T1000 (cell line): ENCODE data around the gene MRPL40.

Experiments used
- DNase-seq: peaks from one replicate; lab custom pipeline; 2025; ENCODE audit warnings: mixed read lengths; lab: John Stamatoyannopoulos, UW

Gene MRPL40

DNA sequence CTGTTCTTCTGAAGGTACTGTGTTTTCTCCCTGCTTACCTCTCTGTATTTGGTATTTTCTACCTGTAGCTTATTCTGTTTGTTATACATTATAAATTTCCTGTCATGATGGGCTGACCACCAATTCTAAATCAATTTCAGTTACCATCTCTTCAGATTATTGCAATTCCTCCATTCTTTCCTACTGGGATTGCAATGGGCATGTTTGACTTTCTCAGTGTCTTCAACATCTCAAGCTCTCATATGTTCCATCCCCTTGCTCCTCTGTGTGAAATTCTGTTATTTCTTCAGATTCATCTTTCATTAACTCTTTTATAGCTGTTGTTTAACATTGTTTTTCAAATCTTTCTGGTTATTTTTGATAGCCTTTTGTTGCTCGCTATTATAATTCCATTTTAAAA, 30.7 kb downstream of the MRPL40 start:
- no peak for DNase-seq

DNA sequence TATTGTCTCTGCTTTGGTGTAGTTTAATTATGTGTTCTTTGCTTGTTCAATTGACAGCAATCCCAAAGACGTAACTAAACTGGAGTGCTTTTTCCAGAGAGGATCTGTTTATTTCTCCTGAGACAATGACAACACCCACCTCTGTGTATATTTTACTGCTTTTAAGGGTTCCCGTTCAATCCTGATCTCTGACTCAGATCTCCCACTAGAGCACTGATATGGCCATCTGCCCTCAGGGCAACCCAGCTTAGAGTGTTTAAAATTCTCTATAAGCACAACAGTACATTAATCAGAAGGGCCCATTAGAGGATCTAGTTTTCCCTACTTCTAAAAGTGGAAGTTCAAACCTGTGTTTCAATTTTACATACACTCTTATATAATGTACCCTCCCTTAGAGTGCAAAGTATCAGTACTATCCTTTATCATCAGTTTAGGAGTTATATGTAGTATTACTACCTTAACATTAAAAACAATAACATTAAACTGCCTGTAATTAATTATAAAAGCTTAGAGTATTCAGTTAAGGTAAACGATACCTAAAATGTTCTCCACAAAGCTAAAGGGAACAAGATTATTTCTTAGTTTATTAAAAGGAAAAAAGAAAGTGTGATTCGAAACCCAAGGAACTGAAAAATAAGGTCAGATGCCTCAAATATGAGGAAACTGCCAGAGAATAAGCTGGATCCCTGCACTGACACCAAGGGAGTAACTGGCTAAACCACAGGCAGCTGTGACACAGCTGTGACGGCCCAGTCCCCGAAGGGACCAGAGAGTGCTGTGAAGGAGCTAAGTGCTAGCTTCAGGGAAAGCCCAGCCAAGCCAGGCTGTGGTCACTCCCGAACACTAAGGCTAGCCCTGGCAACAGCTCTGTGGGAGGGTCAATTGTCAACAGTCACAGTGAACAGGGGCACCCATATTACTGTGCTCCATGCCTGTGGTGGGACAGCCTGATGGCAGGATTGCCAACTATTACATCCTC, 31.4 kb downstream of the MRPL40 start:
- DNase-seq = peak; percentile 79

DNA sequence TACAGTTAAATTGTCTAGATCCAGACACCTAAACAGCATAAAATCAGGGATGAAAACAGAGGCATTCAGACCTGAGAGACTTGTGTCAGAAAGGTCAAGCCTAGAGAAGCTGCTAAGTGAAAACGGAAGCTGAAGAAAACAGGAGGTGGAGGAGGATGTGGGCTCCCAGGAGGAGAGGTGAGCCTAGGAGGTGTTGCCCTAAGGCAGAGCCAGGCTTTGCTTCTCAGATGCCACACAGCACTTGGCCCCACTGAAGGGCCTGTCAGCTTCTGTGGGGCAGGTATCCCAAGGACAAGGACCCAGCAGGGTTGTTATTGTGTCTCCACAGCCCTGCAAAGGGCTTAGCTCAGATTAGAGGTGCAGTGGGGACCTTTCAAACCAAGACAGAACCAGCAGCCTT, 32.2 kb downstream of the MRPL40 start:
- no peak for DNase-seq

DNA sequence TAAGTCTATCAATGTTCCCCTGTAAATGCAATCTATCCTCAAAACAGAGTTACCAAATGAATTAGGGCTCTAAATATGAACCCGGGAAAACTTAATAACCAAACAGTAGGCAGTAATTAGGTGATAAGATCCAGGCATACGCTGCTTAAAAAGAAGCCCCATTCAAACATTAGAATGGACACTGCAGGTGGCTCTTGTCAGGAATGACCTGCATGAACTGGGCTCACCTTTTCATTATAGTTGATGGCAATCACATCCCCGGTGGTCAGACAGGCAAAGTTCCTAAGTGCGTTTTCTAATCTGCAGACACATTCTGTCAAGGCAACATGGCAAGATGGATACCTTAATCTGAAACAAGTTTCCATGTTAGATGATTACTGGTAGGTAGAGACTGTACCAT, 32.6 kb downstream of the MRPL40 start:
- DNase-seq = no peak

DNA sequence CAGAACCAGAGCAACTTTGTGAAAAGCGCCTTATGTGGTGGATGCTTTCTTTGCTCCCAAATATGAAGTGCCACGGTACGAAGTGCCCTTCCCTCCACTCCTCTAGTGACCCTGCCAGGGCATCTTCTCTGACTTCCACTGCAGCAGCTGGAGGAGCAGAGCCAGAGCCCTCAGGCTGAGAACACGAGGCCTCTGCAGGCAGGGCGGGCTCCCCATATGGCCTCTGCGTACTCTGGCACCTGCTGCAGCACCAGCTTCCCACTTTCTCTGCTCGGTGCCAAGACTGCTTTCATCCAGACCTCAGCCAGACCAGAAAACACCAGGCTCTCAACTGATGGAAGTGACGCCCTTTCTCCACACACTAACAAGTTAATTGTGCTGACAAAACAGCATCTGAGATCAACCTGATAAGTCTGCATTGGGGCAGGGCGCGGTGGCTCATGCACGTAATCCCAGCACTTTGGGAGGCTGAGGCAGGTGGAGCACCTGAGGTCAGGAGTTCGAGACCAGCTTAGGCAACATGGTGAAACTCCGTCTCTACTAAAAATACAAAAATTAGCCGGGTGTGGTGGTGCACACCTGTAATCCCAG, 33.9 kb downstream of the MRPL40 start:
- no peak for DNase-seq

DNA sequence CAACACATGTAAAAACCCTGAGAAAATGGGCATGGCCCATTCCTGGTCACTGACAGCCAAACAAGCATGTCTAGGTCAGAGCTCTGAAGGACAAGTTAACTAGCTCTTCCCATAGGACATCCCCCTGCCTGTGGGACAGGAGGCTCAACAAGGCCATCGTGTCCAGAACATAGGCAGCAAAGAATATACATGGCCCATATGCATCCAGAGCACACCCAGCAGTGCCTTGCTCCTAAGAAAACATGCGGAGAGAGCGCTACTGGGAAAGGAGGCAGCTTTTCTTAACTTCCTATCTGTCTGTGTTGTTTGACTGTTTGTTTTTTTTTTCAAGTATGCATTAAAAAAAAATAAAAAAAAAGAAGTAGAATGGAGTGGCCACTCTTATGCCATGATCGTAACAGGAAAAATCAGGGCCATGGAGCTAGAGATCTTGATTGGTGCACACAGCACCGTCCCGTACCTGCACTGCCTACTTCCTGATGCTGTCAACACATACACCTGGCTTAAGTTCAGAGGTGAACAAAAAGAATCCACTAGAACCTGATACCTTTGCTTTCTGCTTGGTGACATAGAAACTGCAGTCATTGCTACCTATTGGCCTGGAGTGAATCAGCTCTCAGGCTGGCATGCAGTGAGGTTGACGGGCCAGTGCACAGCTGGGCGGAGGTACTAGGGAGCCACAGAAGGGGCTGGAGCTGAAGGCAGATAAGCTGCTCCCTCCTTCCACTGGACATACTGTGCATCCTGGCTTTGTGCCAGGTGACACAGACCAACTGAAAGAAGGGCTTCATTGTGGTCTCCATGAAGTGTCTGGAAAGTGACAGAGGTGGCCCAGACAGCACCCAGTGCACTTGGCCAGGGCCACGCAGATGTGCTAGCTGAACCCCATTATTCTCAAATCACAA, 34.8 kb downstream of the MRPL40 start:
- no peak for DNase-seq

DNA sequence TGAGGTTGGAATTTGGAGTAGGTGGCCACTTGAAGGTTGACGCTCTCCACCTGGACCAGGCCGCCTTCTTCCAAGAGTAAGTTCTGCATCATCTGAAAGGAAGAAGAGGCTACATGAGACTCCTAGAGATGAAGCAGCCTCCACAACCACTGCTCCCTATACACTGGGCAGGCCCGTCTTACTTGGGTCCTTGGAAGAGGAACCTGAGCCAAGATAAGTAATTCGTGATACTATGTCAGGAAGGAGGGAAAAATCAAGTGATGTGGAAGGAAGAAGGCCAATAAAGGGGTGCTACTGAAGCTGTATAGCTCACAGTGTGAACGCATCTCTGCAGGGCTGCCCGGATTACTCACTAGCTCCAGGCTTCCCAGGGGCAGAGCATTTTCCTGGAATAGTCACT, 35.6 kb downstream of the MRPL40 start:
- DNase-seq = no peak

DNA sequence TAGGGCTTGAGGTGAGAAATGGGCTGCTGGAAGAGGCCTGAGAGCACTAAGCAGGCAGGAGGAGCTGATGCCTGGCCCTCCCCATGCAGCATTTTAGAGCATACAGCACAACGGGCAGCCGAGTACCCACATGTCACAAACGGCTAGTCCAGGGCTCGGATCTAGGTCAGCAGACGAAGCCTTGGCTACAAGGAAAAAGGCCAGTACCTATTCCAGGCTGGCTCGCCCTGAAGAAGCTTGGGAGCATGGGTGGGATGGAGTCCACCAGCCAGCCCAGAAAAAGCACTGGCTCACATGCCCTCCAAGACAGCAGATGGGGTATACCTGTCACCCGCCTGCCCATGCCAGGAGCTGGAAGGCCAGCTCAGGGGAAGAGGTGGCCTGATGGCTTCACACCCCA, 37.1 kb downstream of the MRPL40 start:
- DNase-seq = no peak

DNA sequence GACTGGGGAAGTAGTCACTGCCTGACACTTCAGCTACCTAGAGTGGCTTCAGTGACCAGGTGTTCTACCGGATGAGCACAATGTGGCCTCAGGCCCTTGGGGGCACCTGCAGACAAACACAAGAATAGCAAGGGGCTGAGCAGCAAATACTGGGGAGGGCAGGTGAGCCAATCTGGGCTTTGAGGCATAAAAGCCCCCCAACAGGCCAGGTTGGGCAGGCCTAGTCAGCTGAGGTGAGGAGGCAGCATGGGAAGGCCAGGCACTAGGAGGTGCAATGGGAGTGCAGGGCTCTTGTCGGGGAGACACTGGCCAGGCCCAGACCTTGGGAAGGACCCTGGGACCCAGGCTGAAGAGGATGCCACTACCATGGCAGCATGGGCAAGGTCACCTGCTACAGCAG, 37.7 kb downstream of the MRPL40 start:
- DNase-seq = no peak

DNA sequence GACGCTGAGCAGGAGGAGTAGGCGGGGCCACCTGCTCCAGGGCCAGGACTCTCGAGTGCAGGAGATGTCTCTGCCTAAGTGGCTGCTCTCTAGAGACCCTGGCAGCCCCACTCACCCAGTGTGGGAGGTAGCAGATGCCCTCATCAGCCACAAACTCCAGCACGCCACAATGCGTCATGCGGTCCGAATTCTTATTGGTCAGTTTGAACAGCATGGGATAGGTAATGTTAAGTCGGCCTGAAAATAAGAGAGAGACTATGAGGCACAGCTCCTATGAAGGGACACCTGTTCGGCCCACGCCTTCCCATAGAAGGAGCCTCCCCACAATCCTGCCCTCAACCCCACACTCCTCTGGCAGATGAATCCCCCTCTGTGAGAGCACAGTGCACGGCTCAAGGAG, 39.2 kb downstream of the MRPL40 start:
- no peak for DNase-seq

DNA sequence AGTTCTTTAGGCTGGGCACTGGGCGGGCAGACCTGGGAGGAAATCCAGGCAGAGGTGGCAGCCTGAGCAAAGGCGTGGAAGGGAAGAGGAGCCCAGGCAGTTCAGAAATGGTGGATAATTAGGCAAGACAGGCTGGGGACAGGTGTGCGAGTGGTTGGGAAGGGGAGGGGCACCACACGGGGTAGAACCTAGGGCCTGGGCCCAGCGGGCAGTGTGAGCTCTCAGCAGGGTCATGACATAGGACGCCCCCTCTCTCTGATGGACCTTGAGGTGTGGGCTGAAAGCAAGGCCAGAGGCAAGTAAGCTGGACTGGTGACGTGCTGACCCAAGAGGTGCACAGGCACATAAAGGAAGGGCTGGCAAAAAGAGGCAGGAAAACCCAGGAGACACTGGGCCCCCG, 39.9 kb downstream of the MRPL40 start:
- DNase-seq = no peak

DNA sequence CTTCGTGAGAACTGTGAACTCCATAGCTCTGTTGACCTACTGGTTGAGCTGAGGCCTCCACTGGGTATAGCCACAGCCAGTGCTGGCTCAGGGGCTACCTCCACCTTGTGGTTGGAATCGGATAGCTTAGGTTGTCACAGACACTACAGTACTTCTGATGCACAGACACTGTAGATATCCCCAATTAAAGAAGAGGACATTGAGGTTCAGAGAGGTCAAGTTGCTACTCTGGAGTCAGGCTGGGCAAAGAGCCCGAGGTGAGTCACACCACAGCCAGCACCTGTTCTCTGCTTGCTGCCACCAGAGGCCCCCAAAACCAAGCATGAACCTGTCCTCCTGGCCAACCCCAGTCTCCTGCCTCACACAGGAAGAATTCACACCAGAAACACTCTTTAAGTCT, 41.2 kb downstream of the MRPL40 start:
- no peak for DNase-seq

DNA sequence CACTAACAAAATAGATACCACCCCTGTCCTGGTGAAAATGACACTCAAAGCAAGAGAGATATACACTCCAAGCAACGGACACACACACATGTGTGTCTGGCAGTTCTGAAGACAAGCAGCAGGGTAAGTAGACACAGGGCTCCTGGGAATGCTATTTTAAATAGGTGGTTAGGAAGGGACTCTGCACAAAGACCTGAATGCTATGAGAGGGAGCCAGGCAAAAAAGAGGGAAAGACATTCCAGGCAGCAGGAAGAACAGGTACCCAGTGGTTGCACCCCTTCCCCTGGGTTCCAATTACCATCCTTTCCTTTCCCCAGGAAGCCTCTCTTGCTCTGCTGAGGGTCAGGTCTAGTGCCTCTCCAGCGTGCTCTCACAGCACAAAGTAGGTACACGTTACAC, 43.7 kb downstream of the MRPL40 start:
- DNase-seq = no peak

DNA sequence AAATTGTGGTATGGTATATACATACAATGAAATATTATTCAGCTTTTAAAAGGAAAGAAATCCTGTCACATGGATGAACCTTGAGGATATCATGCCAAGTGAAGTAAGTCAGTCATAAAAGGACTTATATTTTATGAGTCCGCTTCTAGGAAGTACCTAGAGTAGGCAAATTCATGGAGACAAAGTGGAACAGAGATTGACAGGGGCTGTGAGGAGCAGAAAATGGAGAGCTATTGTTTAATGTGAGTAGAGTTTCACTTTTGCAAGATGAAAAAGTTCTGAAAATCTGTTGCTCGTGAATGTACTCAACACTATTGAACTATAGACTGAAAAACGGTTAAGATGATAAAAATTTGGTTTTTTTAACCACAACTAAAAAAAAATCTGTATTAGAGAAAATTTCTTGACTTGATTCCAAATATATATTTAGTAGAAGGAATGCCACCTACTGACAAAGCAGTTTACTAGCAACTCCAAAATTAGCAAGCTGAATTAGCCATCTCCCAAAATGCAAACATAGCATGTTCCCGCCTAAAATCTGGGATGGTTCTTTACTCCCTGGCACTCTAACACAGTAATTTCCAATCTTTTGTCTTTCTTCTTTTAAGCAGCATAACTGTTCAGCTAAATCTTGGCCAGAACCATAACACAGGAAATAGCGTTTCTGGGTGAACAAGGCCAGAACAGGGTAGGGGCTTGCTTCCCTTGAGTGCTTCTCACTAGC, 45.1 kb downstream of the MRPL40 start:
- DNase-seq = no peak

DNA sequence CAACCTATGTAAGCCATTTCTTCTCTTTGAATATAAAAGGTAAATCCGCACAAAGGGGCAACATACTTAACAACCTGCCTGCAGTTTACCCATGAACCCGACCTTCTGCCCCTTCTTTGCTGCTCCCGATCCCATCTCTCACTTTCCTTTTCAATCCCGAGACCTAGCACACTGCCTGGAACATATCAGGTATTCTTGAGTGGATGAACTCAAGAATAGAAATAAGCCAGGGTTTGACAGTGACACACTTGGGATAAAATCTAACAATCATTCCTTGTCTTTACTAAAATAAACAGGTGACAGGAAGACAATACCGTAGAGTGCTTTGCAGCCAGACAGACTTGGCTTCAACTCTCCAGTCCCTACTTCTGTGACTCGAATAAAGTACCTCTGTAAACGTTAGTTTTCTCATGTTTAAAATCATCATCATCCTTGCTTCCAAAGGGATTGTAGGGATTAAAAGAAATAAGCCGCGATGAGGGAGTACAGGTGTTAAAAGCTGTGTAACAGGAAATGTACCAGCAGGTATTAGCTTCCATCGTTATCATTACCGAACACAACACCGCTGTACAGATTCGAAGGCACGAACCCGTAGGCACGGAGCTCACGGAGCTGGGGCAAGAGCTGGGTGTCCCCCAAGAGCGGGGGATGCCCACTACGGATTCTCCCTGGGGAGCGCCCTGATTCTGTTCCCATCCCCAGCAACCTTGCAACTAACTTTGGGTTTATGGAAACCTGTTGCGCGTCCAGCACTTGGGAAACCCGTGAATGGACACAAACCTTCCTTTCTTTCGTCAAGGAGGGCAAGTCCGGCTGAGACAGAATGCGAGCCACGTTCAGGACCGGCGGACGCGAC, 45.9 kb downstream of the MRPL40 start:
- DNase-seq = no peak

DNA sequence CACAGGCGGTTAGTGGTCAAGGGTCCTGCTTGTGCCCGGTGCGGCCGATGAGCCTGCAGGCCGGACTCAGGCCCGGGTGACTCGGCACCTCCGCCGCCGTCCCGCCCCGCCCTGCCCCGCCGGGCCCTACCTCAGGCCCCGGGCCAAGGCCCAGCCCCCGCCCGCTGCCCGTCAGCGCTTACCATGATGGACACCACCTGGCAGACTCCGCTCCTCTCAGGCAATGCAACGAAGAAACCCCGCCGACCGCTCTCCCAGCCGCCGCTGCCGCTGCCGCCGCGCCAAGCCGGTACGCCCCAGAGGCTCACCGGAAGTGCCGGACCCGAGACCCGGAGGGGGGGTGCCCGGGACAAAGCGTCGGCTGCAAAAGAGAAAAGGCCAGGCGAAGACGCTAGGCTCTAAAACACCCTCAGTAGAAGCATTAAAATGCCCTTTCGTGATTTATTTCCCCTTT, 46.6 kb downstream of the MRPL40 start, which contains the start of gene UFD1:
UFD1 (minus strand) TSS at position 293 of the 454 bp plus-strand sequence; CDS start at position 185, 108 bp downstream.
- peak; percentile 78 for DNase-seq

DNA sequence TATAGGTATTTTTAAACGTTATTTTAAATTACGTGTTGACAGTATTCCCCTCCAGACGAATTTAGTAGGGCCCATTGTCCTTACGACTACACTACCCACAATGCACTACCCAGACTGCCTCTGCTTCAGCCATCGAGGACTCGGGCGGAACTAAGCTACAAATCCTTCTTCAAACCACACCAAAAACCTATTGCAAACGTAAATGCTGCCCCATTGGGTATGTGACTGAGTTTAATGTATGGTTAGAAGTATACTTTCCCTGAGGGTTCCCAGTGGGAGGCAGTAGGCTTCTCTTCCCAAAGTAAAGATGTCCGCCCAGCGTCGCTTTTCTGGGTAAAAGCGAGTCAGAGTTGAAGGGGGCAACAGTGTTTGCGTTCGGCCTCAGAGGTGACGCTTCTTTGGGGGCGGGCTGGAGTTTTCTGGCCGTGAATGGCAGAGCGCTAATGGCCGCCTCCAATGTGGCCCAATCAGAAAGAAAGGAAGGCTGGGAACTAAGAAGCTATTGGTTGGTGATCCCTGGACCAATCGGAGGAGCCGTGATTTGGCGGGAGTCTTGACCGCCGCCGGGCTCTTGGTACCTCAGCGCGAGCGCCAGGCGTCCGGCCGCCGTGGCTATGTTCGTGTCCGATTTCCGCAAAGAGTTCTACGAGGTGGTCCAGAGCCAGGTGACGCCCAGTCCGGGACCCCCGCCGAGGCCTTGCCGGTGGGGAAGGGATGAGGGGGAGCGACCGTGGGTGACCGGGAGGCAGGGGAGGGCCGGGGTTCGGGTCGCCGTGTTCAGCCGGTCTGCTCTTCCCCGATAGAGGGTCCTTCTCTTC, 47.2 kb downstream of the MRPL40 start, which contains the start of gene CDC45:
CDC45 (plus strand) TSS at position 566 of the 818 bp plus-strand sequence; CDS start at position 615, 49 bp downstream.
- DNase-seq = peak; percentile 93

DNA sequence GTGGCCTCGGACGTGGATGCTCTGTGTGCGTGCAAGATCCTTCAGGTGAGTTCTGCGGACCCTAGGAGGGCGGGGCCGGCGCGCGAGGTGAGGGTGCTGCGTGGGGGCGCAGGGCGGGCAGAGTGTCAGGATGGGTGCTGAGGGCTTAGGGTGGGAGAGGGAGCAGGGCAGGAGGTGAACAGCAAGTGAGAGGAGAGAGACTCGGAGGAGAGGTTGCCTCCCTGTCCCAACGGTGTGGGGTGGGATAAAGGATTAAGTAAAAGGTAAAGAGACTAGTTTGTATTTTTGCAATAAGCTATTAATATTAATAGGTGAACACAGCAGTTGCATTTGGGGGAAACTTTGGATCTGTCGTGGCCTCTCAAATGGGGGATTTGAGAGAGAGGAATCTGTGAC, 47.8 kb downstream of the MRPL40 start:
- DNase-seq = no peak

DNA sequence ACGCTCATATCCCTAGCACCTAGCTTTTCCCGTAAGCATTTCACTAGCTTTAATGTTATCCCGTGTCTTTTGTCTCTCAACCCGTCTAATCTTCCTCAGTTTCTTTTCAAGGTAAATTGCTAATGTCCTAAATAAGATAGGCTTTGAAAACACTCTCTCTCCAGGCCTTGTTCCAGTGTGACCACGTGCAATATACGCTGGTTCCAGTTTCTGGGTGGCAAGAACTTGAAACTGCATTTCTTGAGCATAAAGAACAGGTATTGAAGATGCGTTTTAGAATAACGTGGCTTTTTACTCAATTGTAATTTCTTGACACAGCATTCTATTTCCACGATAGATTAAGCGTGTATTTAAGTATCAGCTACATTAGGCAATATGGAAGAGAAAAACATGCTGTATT, 48.4 kb downstream of the MRPL40 start:
- DNase-seq = no peak

DNA sequence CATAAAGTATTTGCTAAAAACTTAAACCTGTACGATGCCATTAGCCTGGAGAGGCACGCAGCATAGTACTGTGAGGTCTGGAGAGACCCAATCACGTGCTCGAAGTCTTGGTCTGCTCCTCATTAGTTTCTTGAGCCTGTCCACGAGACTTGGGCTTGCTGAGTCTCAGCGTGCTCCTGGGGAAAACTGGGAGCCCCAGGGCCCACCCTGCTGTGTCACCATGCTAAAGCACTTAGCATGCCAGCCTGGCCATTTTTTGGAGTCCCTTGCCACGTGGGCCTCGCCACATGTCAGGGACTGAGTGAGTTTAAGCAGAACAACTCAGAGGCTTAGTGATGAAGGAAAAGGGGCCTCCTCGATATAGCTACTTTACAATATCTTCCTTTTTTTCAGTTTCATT, 50.0 kb downstream of the MRPL40 start:
- DNase-seq = no peak
